ENCODE data around the gene COX10.

Gene COX10

GRCh38 chr17:14070344-14070984, 1.2 kb downstream of the COX10 start:
- DNase-seq (ENCODE audit: low read depth, low spot score) = no peak

- no peak for DNase-seq (ENCODE audit: low read depth, low spot score)
These were observed 3.6 kb downstream of the COX10 start for GRCh38 chr17:14072881-14073280.

- no peak for DNase-seq (ENCODE audit: low read depth, low spot score)
These were observed 8.7 kb downstream of the COX10 start for GRCh38 chr17:14078027-14078426.

- no peak for DNase-seq (ENCODE audit: low read depth, low spot score)
These were observed 11.5 kb downstream of the COX10 start for GRCh38 chr17:14080847-14081251.

DNA sequence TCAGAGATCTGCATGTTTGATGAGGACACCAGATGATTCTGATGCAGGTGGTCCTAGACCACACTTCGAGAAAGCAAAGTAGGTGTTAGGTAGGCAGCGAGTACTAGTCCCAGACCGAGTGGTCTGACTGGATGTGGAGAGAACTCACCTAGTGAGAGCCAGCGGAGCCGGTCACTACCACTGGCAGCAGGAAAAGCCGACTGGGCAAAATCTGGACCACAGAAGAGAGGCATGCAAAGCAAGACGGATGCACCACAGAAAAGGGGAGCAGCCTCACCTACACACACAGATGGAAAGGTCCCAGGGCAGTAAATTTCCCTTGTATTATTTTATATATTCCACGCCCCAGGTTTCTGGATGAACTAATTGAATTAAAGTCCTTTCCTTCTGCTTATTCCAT, 13.5 kb downstream of the COX10 start:
- no peak for DNase-seq (ENCODE audit: low read depth, low spot score)

GRCh38 chr17:14084955-14085354, 15.7 kb downstream of the COX10 start:
- DNase-seq (ENCODE audit: low read depth, low spot score) = no peak

DNA sequence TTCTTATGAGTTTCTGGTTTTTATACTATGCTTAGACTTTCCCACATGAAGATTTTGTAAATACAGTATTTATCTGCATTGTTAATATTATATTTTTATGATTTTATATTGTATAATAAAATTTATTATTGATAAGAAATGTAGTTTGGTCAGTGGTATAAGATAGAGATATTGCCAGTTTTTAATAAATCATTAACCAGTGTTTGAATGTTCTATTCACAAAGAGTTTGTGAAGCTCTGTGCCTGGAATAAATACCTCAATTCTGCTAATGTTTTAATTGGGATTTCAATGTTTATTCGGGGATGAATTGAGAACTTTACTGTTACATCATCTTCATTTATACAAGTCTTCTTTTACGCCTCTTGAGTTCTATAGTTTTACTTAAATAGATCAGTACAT, 16.9 kb downstream of the COX10 start:
- DNase-seq (ENCODE audit: low read depth, low spot score) = no peak

GRCh38 chr17:14089179-14089578, 19.9 kb downstream of the COX10 start:
- DNase-seq (ENCODE audit: low read depth, low spot score) = no peak

GRCh38 chr17:14091367-14091766, 22.1 kb downstream of the COX10 start:
- no peak for DNase-seq (ENCODE audit: low read depth, low spot score)

GRCh38 chr17:14092808-14093207, 23.5 kb downstream of the COX10 start:
- no peak for DNase-seq (ENCODE audit: low read depth, low spot score)

- no peak for DNase-seq (ENCODE audit: low read depth, low spot score)
These were observed 25.6 kb downstream of the COX10 start for GRCh38 chr17:14094676-14095601.

DNA sequence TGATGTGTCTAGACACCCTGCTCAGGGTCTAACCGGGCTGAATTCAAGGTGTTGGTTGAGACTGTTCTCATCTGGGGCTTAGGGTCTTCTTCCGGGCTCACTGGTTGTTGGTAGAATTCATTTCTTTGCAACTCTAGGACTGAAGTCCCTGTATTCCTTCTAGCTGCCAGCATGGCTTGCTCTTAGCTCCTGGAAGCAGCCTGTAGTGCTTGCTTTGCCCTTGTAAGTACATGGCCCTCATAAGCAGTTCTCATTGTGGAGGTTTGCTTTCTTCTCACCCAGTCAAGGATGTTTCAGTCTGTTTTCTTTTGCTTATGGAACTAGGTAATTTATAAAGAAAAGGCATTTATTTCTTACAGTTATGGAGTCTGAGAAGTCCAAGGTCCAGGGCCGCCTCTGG, 26.3 kb downstream of the COX10 start:
- no peak for DNase-seq (ENCODE audit: low read depth, low spot score)

- DNase-seq (ENCODE audit: low read depth, low spot score) = no peak
These were observed 28.9 kb downstream of the COX10 start for GRCh38 chr17:14098246-14098645.

DNA sequence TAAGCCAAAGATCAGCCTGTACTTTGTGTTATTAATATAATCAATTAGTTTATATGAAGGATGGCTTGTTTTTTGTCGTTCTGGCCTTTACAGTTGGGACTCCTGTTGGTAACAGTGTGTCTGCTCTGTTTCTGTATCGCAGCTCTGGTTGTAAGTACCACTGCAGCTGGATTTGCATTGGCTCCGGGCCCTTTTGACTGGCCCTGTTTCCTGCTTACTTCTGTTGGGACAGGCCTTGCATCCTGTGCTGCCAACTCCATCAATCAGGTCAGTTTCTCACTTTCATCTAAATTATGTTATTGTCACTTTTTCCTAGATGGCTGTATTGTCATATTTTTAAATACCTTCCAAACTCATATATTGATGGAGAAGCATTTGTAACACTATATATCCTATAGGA, 32.7 kb downstream of the COX10 start:
- DNase-seq (ENCODE audit: low read depth, low spot score) = no peak

DNA sequence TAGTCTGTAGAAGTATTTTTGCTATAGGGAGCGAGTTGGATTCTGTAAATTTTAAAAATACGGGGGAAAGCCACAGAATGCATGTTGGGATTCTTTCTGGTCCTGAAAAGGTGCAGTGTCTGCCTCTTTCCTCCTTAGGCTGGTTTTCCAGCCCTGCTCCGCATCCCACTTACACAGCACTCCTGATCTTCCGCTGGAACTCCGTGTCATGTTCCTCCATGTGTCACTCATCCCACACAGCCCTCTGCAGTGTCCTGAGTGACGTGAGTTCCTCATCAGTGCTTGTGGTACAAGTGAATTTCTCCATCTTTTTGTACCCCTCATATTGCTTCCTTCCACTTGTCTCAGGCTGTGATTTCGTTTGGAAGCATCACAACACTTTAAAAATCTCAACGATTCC, 34.5 kb downstream of the COX10 start:
- DNase-seq (ENCODE audit: low read depth, low spot score) = no peak

DNA sequence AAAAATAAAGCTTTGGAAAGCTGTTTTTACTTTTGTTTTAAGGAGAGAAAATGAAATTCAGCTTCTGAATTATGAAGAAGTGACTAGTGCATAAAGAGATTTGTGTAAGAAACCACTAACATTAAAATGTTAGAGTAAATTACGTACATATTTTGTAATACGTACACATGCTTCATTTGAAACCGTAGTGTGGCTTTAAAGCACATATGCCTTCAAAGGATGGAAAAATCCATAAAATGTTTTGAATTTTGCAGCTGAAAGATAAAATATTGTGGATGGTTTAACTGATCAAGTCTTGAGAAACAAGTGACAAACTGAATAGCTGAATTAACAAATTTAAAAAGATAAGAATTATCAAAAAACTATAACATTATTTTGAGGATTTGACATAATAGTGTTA, 35.4 kb downstream of the COX10 start:
- no peak for DNase-seq (ENCODE audit: low read depth, low spot score)

DNA sequence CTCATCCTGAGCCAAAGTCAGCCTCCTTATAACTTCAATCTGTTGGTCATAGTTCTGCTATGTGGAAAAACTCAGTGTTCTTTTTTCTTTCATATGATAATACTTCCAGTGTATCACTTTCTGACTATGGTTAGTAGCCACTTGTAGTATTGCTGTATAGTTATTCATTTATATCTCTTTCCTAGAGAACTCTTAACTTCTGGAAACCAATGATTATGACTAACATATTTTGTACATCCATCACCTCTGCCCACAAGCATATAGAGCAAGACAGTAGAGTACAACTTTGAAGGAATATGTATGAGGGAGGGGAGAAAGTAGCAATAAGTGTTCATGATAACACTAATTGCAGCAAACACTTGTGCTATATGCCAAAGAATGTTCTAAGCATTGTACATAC, 38.6 kb downstream of the COX10 start:
- no peak for DNase-seq (ENCODE audit: low read depth, low spot score)

DNA sequence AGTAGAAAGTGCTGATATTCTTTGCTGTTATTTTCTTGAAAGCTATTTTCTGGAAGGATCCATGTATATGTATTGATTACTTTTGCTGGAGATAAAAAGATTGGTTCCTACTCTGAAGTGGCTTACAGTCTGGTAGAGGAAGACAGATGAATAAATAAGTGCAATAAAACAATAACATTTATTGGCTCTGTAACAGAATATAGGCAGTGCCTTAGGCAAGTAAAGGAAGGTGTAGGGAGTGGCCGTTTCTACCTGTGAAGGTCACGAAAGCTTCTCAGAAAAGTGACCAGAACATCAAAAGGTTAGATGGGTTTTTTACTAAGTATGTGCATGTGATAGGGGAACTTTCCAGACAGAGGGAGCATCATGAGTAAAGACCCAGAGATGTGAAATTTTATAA, 43.1 kb downstream of the COX10 start:
- no peak for DNase-seq (ENCODE audit: low read depth, low spot score)

DNA sequence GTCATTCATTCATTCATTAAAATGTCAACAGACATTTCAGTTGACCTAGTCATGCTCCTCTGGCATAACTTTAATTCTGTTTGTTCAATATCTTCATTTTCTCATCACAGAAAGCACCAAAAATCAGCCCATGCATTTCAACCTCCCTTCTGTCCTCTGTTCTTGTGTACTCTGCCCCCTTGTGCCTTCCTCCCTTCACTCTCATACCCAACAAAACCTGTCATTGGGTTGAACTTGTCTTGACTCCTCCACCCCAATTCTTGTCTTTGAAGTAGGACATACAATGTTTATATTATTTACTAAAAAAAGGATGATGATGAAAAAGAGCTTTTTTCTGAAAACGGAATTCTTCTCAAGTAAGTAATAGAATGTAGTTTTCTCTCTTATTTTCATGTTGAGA, 43.8 kb downstream of the COX10 start:
- no peak for DNase-seq (ENCODE audit: low read depth, low spot score)

GRCh38 chr17:14116263-14117024, 47.1 kb downstream of the COX10 start:
- no peak for DNase-seq (ENCODE audit: low read depth, low spot score)

GRCh38 chr17:14118951-14119350, 49.6 kb downstream of the COX10 start:
- no peak for DNase-seq (ENCODE audit: low read depth, low spot score)

- DNase-seq (ENCODE audit: low read depth, low spot score) = no peak
These were observed 50.2 kb downstream of the COX10 start for GRCh38 chr17:14119546-14119945.
